UCSD-AML1 (cell line): ENCODE measurements around the gene RNF150.

Experiments
- DNase-seq: peaks from one replicate; lab custom pipeline; 2025; ENCODE audit not compliant: unreplicated experiment; lab: John Stamatoyannopoulos, UW

The RNF150 gene

DNA sequence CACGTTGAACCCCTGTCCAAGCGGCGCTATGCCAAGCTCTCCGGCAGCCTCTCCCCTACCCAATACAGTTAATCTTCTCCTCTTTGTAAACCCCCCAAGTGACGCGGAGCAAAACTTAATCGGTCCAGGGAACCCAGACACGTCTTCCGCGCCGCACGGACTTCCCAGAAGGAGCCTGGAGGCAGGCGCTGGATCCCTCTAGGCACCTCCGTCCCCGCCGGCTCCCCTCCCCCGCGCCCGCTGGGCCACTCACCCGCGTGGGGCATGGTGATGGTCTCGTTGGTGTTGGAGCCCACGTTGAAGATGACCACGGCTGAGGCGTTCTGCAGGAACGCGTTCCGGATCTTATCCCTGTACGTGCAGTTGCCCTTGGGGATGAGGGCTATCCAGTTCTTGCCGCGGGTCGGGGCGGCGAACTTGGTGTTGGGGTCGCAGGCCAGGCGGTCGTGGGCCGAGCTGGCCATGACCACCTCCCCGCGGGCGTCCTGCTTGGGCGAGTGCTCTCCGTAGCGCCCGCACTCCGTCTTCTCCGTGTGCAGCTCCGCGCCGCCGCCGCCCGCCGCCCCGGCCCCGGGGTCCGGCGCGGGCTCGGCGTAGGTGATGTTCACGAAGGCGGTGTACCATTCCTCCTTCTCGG is 1.1 kb downstream of the RNF150 start:
- DNase-seq: no peak

- DNase-seq: no peak
Measured at GRCh38 chr4:141131723-141132071, 1.6 kb downstream of the RNF150 start.

- DNase-seq: no peak
Measured at GRCh38 chr4:141130947-141131605, 2.2 kb downstream of the RNF150 start.

GRCh38 chr4:141127884-141128283 is 5.4 kb downstream of the RNF150 start:
- no peak for DNase-seq

- DNase-seq: no peak
Measured at GRCh38 chr4:141126769-141127168, 6.5 kb downstream of the RNF150 start.

DNA sequence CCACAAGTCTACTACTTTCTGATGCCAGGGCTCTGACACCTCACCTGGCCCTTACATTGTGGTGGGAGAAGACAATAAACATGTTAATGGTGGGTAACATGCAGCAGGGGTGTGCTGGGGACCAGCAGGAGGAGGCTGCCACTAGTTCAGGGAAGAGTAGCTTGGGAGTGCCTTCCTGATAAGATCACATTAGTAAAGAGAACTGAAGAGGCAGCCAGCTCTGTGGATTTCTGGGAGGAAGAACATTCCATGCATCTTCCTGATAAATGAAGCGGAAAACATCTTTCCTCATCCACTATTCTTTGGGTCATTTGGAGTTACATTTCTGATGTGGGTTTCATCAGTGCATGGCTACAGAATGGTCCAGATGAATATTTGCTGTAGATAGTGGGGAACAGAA is 9.0 kb downstream of the RNF150 start:
- DNase-seq: no peak

DNA sequence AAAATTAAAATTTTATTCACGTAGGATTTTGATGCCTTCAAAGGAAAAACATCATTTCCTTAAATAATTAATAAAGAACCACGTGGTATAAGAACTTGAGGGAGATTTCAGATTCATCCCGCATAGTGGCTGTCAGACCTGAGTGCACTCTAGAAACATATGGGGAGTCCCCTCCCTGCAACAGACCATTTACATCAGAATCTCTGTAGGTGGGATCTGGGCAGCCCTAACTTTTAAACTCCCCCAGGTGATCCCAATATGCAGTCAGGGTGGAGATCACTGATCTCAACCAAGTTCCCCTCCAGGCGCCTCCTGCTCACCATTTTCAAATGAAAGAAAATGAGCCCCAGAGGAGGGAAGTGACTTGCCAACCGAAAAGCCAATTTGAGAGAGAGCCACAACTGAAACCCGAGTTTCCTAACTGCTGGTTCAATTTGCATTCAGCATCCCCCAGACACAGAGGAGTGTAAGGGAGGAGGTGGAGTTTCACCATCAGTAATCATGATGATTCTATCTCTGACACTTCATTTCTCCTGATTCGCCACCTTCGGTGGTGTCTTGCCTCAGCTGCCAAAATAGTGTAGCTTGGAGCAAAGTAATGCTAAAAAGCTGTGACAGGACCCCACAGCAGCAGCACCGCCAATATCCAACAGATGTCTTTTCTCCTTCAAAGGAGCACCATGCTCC is 11.4 kb downstream of the RNF150 start:
- no peak for DNase-seq

- DNase-seq: no peak
Measured at GRCh38 chr4:141121101-141121500, 12.2 kb downstream of the RNF150 start.

DNA sequence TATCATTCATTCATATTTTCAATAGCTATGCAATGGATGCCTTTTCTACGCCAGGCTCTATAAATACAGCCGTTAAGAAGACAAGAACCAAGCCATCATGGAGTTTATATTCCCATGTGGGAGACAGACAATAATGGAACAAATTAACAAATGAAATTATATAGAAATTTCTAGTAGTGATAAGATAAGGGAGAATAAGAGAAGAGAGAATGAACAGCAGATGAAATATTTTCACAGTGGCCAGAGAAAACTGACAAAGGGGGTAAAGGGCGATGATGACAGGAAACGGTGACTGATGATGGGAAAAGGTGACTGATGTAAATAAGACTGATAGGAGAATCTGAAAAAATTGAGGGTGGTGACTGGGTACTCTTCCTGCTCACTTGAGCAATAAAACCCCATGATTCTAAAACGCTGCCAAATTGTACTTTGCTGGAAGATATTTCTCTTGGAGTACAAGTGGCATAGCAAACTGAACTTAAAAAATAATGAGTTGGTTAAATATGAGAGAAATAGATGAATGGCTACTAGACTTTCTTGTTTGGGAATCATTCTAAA is 13.2 kb downstream of the RNF150 start:
- no peak for DNase-seq

DNA sequence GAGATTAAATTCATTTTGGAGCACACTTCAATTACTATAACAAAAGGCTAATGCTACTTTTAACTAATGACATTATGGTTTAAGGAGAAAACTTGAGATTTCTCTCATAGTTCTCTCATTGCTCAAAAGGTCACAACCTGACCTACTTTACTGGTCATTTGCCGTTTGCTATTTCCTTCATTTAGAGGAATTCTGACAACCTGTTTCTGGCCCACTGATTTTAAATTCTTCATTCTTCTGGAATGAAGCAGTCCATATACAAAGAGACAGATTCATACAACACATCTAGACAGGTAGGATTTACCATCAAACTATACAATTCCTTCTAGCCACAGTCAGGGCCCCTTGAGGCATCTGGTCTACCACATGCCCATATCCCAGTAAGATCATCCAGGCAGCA is 14.2 kb downstream of the RNF150 start:
- DNase-seq: no peak

GRCh38 chr4:141118381-141118780 is 14.9 kb downstream of the RNF150 start:
- no peak for DNase-seq

DNA sequence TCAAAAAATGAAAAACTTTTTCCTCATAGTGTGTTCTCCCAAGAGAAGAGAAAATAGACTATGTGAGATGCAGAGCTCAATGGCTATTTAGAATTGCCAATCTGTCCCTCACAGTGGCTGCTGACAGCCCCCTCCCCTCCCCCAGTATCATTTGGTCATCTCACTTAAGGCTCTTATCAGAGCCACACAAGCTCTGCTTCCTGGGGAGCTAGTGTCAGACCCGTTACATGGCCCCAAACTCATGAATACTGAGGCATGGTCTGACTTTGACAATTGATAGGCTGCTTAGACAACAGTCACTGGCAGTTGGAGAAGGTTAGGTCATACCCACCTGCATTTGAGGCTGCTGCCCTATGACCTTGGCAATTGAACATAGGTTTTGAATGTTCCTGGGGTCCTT is 15.3 kb downstream of the RNF150 start:
- no peak for DNase-seq

GRCh38 chr4:141109983-141110382 is 23.3 kb downstream of the RNF150 start:
- DNase-seq: no peak

- no peak for DNase-seq
Measured at GRCh38 chr4:141107927-141108326, 25.3 kb downstream of the RNF150 start.

GRCh38 chr4:141102367-141102766 is 30.9 kb downstream of the RNF150 start:
- no peak for DNase-seq

GRCh38 chr4:141101511-141101910 is 31.8 kb downstream of the RNF150 start:
- DNase-seq: no peak

DNA sequence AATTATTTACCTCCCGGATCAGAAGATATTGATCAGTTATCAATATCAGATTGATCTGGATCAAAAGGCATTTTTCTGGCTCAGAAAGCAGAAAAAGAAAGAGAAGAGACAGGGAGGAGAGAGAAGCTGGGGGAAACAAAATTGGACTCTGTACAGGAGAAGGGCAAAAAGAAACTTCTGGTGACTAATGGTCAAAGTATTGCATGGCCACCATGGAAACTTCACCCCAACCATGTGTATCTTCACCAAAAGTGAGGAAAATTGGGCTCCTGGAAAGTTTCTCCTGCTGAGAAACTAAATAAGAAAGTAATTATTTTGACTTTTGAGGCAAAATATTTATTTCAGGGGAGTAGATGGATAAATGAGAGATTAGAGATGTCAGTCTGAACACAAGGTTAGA is 33.9 kb downstream of the RNF150 start:
- DNase-seq: no peak

GRCh38 chr4:141098163-141098562 is 35.1 kb downstream of the RNF150 start:
- no peak for DNase-seq

GRCh38 chr4:141090473-141090872 is 42.8 kb downstream of the RNF150 start:
- no peak for DNase-seq

DNA sequence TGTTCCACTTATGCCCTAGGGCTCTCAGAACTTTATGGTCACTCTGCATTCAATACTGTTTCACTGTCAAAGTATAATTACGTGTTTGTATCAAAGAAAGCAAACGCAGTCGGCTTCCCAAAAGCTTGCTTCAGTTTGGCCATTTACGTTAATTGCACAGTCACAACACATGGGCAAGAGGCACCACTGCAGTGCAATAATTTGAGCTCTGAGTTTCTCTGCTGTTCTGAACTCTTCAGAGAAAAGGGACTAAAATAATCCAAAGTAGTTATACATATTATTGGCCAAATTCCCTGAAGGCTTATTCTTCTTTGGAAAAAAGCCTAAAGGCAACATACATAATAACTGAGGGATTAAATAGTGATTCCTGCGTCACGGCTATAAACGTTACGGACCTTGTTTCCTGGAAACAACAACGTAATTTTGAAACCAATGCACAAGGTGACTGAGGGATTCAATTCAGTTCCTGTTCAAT is 51.3 kb downstream of the RNF150 start:
- no peak for DNase-seq

DNA sequence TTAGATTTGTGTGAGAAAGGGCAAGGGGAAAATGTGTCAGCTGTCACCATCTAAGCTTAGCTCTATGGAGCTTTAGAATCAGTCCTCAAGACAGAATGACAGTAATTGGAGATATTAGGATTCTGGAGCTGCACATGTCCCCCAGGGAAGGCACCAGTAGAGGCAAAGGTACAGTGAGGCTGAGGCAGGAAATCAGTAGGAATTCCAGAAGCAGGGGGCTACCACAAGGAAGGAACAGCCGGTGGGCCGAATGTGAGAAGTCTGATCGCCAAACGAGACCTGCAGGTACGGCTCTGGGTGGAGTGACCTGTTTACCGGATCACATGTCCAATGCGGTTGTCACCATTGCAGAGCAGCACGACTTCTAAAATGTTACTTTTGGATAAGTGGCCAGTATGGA is 52.6 kb downstream of the RNF150 start:
- no peak for DNase-seq

DNA sequence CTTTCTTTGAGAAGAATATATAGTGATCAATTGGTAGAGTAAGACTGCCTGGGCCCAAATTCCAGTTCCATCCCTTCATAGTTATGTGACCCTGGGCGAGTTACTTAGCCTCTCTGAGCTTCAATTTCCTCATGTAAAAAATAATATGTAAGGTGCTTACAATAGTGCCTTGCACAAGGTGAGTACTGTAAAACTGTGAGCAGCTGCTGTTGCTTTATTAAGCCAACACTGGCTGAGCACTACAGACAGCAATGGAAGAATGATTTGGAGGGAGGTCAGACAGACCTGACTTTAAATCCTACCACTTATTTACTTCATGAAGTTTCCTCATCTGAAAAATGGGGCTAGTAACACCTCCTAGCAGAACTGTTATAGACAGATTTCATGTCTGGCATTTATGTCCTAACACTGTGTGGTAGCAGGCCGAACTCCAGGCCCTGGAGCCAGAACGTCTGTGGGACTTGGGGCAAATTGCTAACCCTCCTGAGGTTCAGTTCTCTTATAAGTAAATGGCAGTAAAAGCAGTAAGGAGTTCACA is 53.8 kb downstream of the RNF150 start:
- no peak for DNase-seq
